ENCODE data around the gene ARHGAP10. TPM values are rescaled to one million over a fixed set of nuclear protein-coding genes. Genes with fewer than 3 reads are reported as not detected.

Gene ARHGAP10, protein sequence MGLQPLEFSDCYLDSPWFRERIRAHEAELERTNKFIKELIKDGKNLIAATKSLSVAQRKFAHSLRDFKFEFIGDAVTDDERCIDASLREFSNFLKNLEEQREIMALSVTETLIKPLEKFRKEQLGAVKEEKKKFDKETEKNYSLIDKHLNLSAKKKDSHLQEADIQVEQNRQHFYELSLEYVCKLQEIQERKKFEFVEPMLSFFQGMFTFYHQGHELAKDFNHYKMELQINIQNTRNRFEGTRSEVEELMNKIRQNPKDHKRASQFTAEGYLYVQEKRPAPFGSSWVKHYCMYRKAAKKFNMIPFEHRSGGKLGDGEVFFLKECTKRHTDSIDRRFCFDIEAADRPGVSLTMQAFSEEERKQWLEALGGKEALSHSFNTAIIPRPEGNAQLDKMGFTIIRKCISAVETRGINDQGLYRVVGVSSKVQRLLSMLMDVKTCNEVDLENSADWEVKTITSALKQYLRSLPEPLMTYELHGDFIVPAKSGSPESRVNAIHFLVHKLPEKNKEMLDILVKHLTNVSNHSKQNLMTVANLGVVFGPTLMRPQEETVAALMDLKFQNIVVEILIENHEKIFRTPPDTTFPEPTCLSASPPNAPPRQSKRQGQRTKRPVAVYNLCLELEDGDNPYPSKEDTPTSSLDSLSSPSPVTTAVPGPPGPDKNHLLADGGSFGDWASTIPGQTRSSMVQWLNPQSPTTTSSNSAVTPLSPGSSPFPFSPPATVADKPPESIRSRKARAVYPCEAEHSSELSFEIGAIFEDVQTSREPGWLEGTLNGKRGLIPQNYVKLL
- 5.4 and 6.1 TPM in 2 replicates for total RNA-seq (2022)
- Bru-seq, nascent RNA = percentile 57 among the genes with signal in this experiment
- BruChase-seq, experiment 1, labeled RNA remaining after a 6-hour chase = percentile 37 among the genes with signal in this experiment
- percentile 38 among the genes with signal in this experiment for BruChase-seq, experiment 2, labeled RNA remaining after a 2-hour chase
- long read RNA-seq, partial matches to known transcripts = 0 of 2 reads
- long read RNA-seq, other reads (novel, unspliced or antisense) = 1 of 2 reads

GRCh38 chr4:147731580-147732517 is at the start of gene ARHGAP10:
Gene ARHGAP10, plus strand, starts transcription at chr4:147732088. Its CDS starts 214 bp downstream, at chr4:147732302.
- peak; percentile 57 for DNase-seq
- Mint-ChIP-seq H3K9me3 (ENCODE audit: low read depth, unreplicated experiment) (no peaks in the 10 kb centered on the region), H3K36me3 (ENCODE audit: insufficient read depth, unreplicated experiment) (peaks cover 19% of the 10 kb centered on the region), H3K4me1 (ENCODE audit: low read depth, unreplicated experiment) (peaks cover 32% of the 10 kb centered on the region), H3K27me3 (ENCODE audit: unreplicated experiment) (no peaks in the 10 kb centered on the region), H3K27ac (ENCODE audit: unreplicated experiment) (peak within 1 kb of the TSS; percentile 68), H3K4me3 (ENCODE audit: low read depth, unreplicated experiment) (peak within 1 kb of the TSS; percentile 74)
- CTCF ChIA-PET = interaction anchor here (0.6 to 1.6 kb wide), 3 partner anchors 135 to 1527 kb away, joined by 3 to 7 read pairs (median 5); no protein-coding TSS in a partner anchor
- BruUV-seq (replicated peaks) = no TSS peak
- TF ChIP-seq CTCF (IDR thresholded peaks at IDR 0.05; ENCODE audit: unreplicated experiment) = no peak
- intact Hi-C loops (cut with micrococcal nuclease; ENCODE audit: unreplicated experiment) = loop anchor here (5.0 kb wide), 1 partner anchor 60 kb away; no protein-coding TSS in a partner anchor

- no TSS peak for BruUV-seq (replicated peaks)
- Mint-ChIP-seq H3K36me3 (ENCODE audit: insufficient read depth, unreplicated experiment) (peaks cover 23% of the 10 kb centered on the region), H3K27ac (ENCODE audit: unreplicated experiment) (no peak overlapping the region), H3K4me1 (ENCODE audit: low read depth, unreplicated experiment) (peaks cover 9% of the 10 kb centered on the region), H3K4me3 (ENCODE audit: low read depth, unreplicated experiment) (peak overlapping the region; percentile 85), H3K9me3 (ENCODE audit: low read depth, unreplicated experiment) (no peaks in the 10 kb centered on the region), H3K27me3 (ENCODE audit: unreplicated experiment) (no peaks in the 10 kb centered on the region)
- intact Hi-C loops (cut with micrococcal nuclease; ENCODE audit: unreplicated experiment) = no loop called here
- no peak for DNase-seq
- CTCF ChIA-PET = interaction anchor here (2.2 kb wide), 1 partner anchor 184 kb away, joined by 10 read pairs; no protein-coding TSS in a partner anchor
- no peak for TF ChIP-seq CTCF (IDR thresholded peaks at IDR 0.05; ENCODE audit: unreplicated experiment)
These were observed 49.1 kb upstream of the ARHGAP10 start for GRCh38 chr4:147682755-147683154.

GRCh38 chr4:147683188-147683591 is 48.7 kb upstream of the ARHGAP10 start:
- peak overlapping the region; percentile 59 for H3K27ac Mint-ChIP-seq (ENCODE audit: unreplicated experiment)
- H3K4me1 Mint-ChIP-seq (ENCODE audit: low read depth, unreplicated experiment) = peaks cover 9% of the 10 kb centered on the region
- no peak for TF ChIP-seq CTCF (IDR thresholded peaks at IDR 0.05; ENCODE audit: unreplicated experiment)
- no peak for DNase-seq
- H3K9me3 Mint-ChIP-seq (ENCODE audit: low read depth, unreplicated experiment) = no peaks in the 10 kb centered on the region
- CTCF ChIA-PET = interaction anchor here (2.2 kb wide), 1 partner anchor 184 kb away, joined by 10 read pairs; no protein-coding TSS in a partner anchor
- intact Hi-C loops (cut with micrococcal nuclease; ENCODE audit: unreplicated experiment) = no loop called here
- no peaks in the 10 kb centered on the region for H3K27me3 Mint-ChIP-seq (ENCODE audit: unreplicated experiment)
- peak overlapping the region; percentile 85 for H3K4me3 Mint-ChIP-seq (ENCODE audit: low read depth, unreplicated experiment)
- BruUV-seq (replicated peaks) = TSS peak; percentile 54
- peaks cover 23% of the 10 kb centered on the region for H3K36me3 Mint-ChIP-seq (ENCODE audit: insufficient read depth, unreplicated experiment)

Data from Calu3 (cell line).